ENCODE results near the gene OR7A10. TPM values are rescaled to one million over a fixed set of nuclear protein-coding genes. Genes with fewer than 3 reads are reported as not detected.

The OR7A10 gene
- not detected for total RNA-seq
- not detected for polyA plus RNA-seq
- long read RNA-seq, donor 1, result 0 reads
- long read RNA-seq, donor 2, result 0 reads

DNA sequence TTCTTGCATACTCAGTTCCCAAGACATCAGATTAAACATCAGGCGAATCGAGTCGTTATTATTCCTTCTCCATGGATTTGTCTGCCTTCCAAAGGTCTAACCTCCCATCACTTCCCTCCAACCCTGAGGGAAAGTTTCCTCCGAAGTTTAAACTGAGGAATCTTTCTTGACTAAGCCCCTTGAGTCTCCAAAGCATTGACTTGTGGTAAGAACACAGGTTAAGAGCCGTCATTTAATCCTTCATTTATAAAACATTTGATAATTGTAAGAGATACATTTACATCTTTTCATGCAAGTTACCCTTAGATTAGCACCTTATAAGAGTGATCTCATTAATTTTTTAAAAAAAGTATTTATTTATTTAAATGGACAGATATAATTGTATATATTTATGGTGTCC lies at the start of gene OR7A10:
OR7A10 (minus strand) TSS at position 101 of the 400 bp plus-strand sequence. CDS start 7,045 bp downstream, outside the sequence.
- Histone ChIP-seq H3K27me3 (replicated peaks in 1 of 7) (peaks cover 0 to 34% (median 0%) of the 10 kb centered on the region in 7 donors), H3K4me3 (no peak within 1 kb of the TSS), H3K4me1 (no peaks in the 10 kb centered on the region), H3K36me3 (no peaks in the 10 kb centered on the region), H3K9me3 (no peaks in the 10 kb centered on the region), H3K27ac (no peak within 1 kb of the TSS)
- 84 to 89% (median 85%) methylated on average over 5 of the region's 5 CpGs for WGBS, 5 donors
- no peak for DNase-seq
- intact Hi-C loops (cut with DNase I; ENCODE audit: low total_unique reads), result no loop called here
- TF ChIP-seq POLR2AphosphoS5 (IDR thresholded peaks at IDR 0.05) (no peak), POLR2A (IDR thresholded peaks at IDR 0.05) (no peak)
- TF ChIP-seq, protein P1, sequence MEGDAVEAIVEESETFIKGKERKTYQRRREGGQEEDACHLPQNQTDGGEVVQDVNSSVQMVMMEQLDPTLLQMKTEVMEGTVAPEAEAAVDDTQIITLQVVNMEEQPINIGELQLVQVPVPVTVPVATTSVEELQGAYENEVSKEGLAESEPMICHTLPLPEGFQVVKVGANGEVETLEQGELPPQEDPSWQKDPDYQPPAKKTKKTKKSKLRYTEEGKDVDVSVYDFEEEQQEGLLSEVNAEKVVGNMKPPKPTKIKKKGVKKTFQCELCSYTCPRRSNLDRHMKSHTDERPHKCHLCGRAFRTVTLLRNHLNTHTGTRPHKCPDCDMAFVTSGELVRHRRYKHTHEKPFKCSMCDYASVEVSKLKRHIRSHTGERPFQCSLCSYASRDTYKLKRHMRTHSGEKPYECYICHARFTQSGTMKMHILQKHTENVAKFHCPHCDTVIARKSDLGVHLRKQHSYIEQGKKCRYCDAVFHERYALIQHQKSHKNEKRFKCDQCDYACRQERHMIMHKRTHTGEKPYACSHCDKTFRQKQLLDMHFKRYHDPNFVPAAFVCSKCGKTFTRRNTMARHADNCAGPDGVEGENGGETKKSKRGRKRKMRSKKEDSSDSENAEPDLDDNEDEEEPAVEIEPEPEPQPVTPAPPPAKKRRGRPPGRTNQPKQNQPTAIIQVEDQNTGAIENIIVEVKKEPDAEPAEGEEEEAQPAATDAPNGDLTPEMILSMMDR (IDR thresholded peaks at IDR 0.05 in 8 of 11, conservative IDR thresholded peaks at IDR 0.05 in 3 of 11), result no peak

- 29 to 39% (median 34%) methylated on average over 10 of the region's 10 CpGs for WGBS, 5 donors
- intact Hi-C loops (cut with DNase I; ENCODE audit: low total_unique reads), result no loop called here
- no peak overlapping the region for H3K27ac ChIP-seq
- peaks cover 0 to 22% (median 12%) of the 10 kb centered on the region in 6 donors for H3K4me1 ChIP-seq
- H3K27me3 ChIP-seq (replicated peaks in 1 of 7), result peaks cover 0 to 37% (median 6%) of the 10 kb centered on the region in 7 donors
- TF ChIP-seq POLR2AphosphoS5 (IDR thresholded peaks at IDR 0.05) (no peak), POLR2A (IDR thresholded peaks at IDR 0.05) (no peak)
- TF ChIP-seq, protein P1 (IDR thresholded peaks at IDR 0.05 in 8 of 11, conservative IDR thresholded peaks at IDR 0.05 in 3 of 11), result no peak
- H3K4me3 ChIP-seq, result no peak overlapping the region
- no peaks in the 10 kb centered on the region for H3K9me3 ChIP-seq
- H3K36me3 ChIP-seq, result no peaks in the 10 kb centered on the region
- no peak for DNase-seq
These were observed 42.1 kb upstream of the OR7A10 start for GRCh38 chr19:14890643-14891379.

- peaks cover 0 to 30% (median 4%) of the 10 kb centered on the region in 7 donors for H3K27me3 ChIP-seq (replicated peaks in 1 of 7)
- no peak overlapping the region for H3K27ac ChIP-seq
- no peak overlapping the region for H3K4me3 ChIP-seq
- no peaks in the 10 kb centered on the region for H3K9me3 ChIP-seq
- TF ChIP-seq, protein P1 (IDR thresholded peaks at IDR 0.05 in 8 of 11, conservative IDR thresholded peaks at IDR 0.05 in 3 of 11), result no peak
- TF ChIP-seq POLR2AphosphoS5 (IDR thresholded peaks at IDR 0.05), result no peak
- no peaks in the 10 kb centered on the region for H3K36me3 ChIP-seq
- H3K4me1 ChIP-seq, result peaks cover 0 to 29% (median 12%) of the 10 kb centered on the region in 6 donors
- DNase-seq, result no peak
- WGBS, 5 donors, result 75 to 84% (median 80%) methylated on average over 3 of the region's 3 CpGs
- intact Hi-C loops (cut with DNase I; ENCODE audit: low total_unique reads), result no loop called here
These were observed 41.4 kb upstream of the OR7A10 start for GRCh38 chr19:14889994-14890642.

DNA sequence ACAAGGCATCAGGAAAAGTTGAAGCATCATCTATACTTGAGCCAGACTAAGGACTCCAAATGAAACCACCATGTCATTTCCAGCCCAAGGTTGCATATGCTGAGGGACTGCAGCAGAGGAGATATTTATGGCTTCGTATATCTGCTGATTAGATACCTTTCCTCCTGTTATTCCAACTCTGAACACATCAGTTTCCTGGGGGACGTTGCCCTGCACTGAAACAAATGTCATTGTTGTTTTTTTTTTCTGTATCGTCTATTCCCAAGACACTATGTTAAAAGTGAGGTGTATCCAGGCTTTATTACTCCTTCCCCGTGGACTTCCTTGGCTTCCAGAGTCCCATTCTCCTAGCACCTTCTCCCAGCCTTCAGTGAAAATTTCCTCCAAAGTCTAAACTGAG lies 37.3 kb upstream of the OR7A10 start, which contains the start of gene OR7A17:
OR7A17 (minus strand) TSS at position 101 of the 400 bp plus-strand sequence. CDS start 4,777 bp downstream, outside the sequence.
- Histone ChIP-seq H3K36me3 (no peaks in the 10 kb centered on the region), H3K4me3 (no peak within 1 kb of the TSS), H3K27me3 (replicated peaks in 1 of 7) (peaks cover 0 to 8% (median 0%) of the 10 kb centered on the region in 7 donors), H3K4me1 (peaks cover 0 to 34% (median 12%) of the 10 kb centered on the region in 6 donors), H3K27ac (no peak within 1 kb of the TSS), H3K9me3 (no peaks in the 10 kb centered on the region)
- intact Hi-C loops (cut with DNase I; ENCODE audit: low total_unique reads), result no loop called here
- TF ChIP-seq POLR2AphosphoS5 (IDR thresholded peaks at IDR 0.05), result no peak
- no peak for TF ChIP-seq POLR2A (IDR thresholded peaks at IDR 0.05)
- TF ChIP-seq, protein P1 (IDR thresholded peaks at IDR 0.05 in 8 of 11, conservative IDR thresholded peaks at IDR 0.05 in 3 of 11), result no peak
- 68 to 87% (median 83%) methylated on average over 4 of the region's 4 CpGs for WGBS, 5 donors
- no peak for DNase-seq

Measured in spleen (tissue), 13 donors.